ENCODE measurements around the gene PTPRN.

The PTPRN gene

DNA sequence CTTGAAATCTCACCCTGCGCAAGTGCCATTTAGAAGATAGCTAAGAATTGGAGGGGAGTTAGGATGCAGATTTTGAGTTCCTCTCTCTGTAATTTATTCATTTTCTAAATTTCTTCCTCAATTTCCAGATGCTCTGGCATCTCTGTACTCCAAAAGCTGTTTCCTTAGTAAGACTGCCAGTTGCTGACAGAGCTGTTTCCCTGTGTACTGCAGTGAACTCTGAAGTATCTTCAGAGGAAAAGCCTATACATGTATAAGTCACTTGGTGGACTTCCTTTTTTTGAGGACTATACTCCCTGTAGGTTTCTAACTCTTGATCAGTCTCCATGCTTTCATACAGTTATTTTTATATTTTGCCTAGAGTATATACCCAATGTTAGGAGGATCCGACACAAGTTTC lies 24.9 kb upstream of the PTPRN start:
- no peak overlapping the region for H3K4me3 ChIP-seq (ENCODE audit: low read length)
- no peak overlapping the region for H3K4ac ChIP-seq (ENCODE audit: low read depth, low read length)
- no peak overlapping the region for H3K56ac ChIP-seq (ENCODE audit: low read length)
- peaks cover 15% of the 10 kb centered on the region for H3K27me3 ChIP-seq (ENCODE audit: insufficient read depth, low read length, poor library complexity)
- H4K5ac ChIP-seq (ENCODE audit: low read length) = no peak overlapping the region
- no peak overlapping the region for H2BK15ac ChIP-seq (replicated peaks; ENCODE audit: low read depth)
- H3K79me1 ChIP-seq (ENCODE audit: low read length) = no peaks in the 10 kb centered on the region
- H3K4me1 ChIP-seq (ENCODE audit: control insufficient read depth, low read depth, low read length) = no peaks in the 10 kb centered on the region
- H3K36me3 ChIP-seq (ENCODE audit: control insufficient read depth, insufficient read depth, low read length) = no peaks in the 10 kb centered on the region
- no peak for DNase-seq
- no peak overlapping the region for H4K8ac ChIP-seq (ENCODE audit: low read depth, low read length)
- no CpG with 5 or more reads among the region's 2 CpGs for WGBS (ENCODE audit: extremely low coverage, insufficient coverage, low lambda C conversion rate)
- H3K9ac ChIP-seq (ENCODE audit: low read length) = no peak overlapping the region
- no peak overlapping the region for H3K4me2 ChIP-seq (ENCODE audit: low read length)
- no peak overlapping the region for H2BK5ac ChIP-seq (ENCODE audit: low read length)
- no peak overlapping the region for H3K23ac ChIP-seq (ENCODE audit: low read length)
- no peak overlapping the region for H2AK5ac ChIP-seq (ENCODE audit: low read length)
- no peak overlapping the region for H2BK120ac ChIP-seq (ENCODE audit: low read depth, low read length)
- no peak overlapping the region for H3K18ac ChIP-seq (ENCODE audit: low read length)
- no peak overlapping the region for H3K27ac ChIP-seq (ENCODE audit: low read depth, low read length)
- H3K79me2 ChIP-seq (ENCODE audit: control insufficient read depth, insufficient read depth, low read length) = no peaks in the 10 kb centered on the region

DNA sequence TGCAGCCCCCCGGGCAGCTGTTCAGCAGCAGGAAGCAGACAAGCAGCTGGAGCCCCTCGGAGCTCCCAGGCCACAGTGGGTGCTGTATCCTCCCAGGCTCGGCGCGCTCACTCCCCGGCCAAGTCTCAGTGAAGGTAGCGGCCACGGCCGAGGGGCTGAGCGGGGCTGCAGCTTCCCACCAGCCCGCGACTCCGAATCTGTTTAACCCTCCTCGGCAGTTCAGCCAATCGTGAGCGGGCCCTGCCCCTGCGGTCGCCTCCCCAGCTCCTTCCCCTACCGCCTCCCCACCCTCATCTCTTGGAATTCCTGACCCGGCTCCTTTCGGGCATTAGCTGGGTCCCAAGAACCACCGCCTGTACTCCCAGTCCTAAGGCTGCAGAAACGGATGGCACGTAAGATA lies 23.3 kb upstream of the PTPRN start, which contains the start of gene RESP18:
Gene RESP18 (minus strand): TSS at position 203 of the 400 bp plus-strand sequence.
- H3K79me1 ChIP-seq (ENCODE audit: low read length) = no peaks in the 10 kb centered on the region
- no peaks in the 10 kb centered on the region for H3K79me2 ChIP-seq (ENCODE audit: control insufficient read depth, insufficient read depth, low read length)
- no peak within 1 kb of the TSS for H3K4me3 ChIP-seq (ENCODE audit: low read length)
- H3K36me3 ChIP-seq (ENCODE audit: control insufficient read depth, insufficient read depth, low read length) = no peaks in the 10 kb centered on the region
- no peak within 1 kb of the TSS for H3K23ac ChIP-seq (ENCODE audit: low read length)
- H3K18ac ChIP-seq (ENCODE audit: low read length) = no peak within 1 kb of the TSS
- H3K27me3 ChIP-seq (ENCODE audit: insufficient read depth, low read length, poor library complexity) = peaks cover 15% of the 10 kb centered on the region
- no peaks in the 10 kb centered on the region for H3K4me1 ChIP-seq (ENCODE audit: control insufficient read depth, low read depth, low read length)
- no peak within 1 kb of the TSS for H3K4me2 ChIP-seq (ENCODE audit: low read length)
- H2BK120ac ChIP-seq (ENCODE audit: low read depth, low read length) = no peak within 1 kb of the TSS
- H2BK5ac ChIP-seq (ENCODE audit: low read length) = no peak within 1 kb of the TSS
- no peak within 1 kb of the TSS for H2AK5ac ChIP-seq (ENCODE audit: low read length)
- H3K27ac ChIP-seq (ENCODE audit: low read depth, low read length) = no peak within 1 kb of the TSS
- no peak for DNase-seq
- no peak within 1 kb of the TSS for H2BK15ac ChIP-seq (replicated peaks; ENCODE audit: low read depth)
- no CpG with 5 or more reads among the region's 24 CpGs for WGBS (ENCODE audit: extremely low coverage, insufficient coverage, low lambda C conversion rate)
- no peak within 1 kb of the TSS for H4K8ac ChIP-seq (ENCODE audit: low read depth, low read length)
- no peak within 1 kb of the TSS for H3K9ac ChIP-seq (ENCODE audit: low read length)
- H3K4ac ChIP-seq (ENCODE audit: low read depth, low read length) = no peak within 1 kb of the TSS
- no peak within 1 kb of the TSS for H3K56ac ChIP-seq (ENCODE audit: low read length)
- no peak within 1 kb of the TSS for H4K5ac ChIP-seq (ENCODE audit: low read length)

GRCh38 chr2:219331560-219332213 lies 22.5 kb upstream of the PTPRN start:
- no peaks in the 10 kb centered on the region for H3K79me2 ChIP-seq (ENCODE audit: control insufficient read depth, insufficient read depth, low read length)
- DNase-seq = peak; percentile 43
- H3K9ac ChIP-seq (ENCODE audit: low read length) = no peak overlapping the region
- H3K4me1 ChIP-seq (ENCODE audit: control insufficient read depth, low read depth, low read length) = no peaks in the 10 kb centered on the region
- H2BK120ac ChIP-seq (ENCODE audit: low read depth, low read length) = no peak overlapping the region
- no peaks in the 10 kb centered on the region for H3K36me3 ChIP-seq (ENCODE audit: control insufficient read depth, insufficient read depth, low read length)
- no peaks in the 10 kb centered on the region for H3K79me1 ChIP-seq (ENCODE audit: low read length)
- no peak overlapping the region for H2BK15ac ChIP-seq (replicated peaks; ENCODE audit: low read depth)
- no peak overlapping the region for H3K18ac ChIP-seq (ENCODE audit: low read length)
- H3K4me2 ChIP-seq (ENCODE audit: low read length) = no peak overlapping the region
- no peak overlapping the region for H3K27ac ChIP-seq (ENCODE audit: low read depth, low read length)
- WGBS (ENCODE audit: extremely low coverage, insufficient coverage, low lambda C conversion rate) = no CpG with 5 or more reads among the region's 39 CpGs
- no peak overlapping the region for H2BK5ac ChIP-seq (ENCODE audit: low read length)
- H3K27me3 ChIP-seq (ENCODE audit: insufficient read depth, low read length, poor library complexity) = peaks cover 15% of the 10 kb centered on the region
- no peak overlapping the region for H3K4me3 ChIP-seq (ENCODE audit: low read length)
- H4K8ac ChIP-seq (ENCODE audit: low read depth, low read length) = no peak overlapping the region
- no peak overlapping the region for H3K56ac ChIP-seq (ENCODE audit: low read length)
- H3K23ac ChIP-seq (ENCODE audit: low read length) = no peak overlapping the region
- H2AK5ac ChIP-seq (ENCODE audit: low read length) = no peak overlapping the region
- no peak overlapping the region for H3K4ac ChIP-seq (ENCODE audit: low read depth, low read length)
- no peak overlapping the region for H4K5ac ChIP-seq (ENCODE audit: low read length)

DNA sequence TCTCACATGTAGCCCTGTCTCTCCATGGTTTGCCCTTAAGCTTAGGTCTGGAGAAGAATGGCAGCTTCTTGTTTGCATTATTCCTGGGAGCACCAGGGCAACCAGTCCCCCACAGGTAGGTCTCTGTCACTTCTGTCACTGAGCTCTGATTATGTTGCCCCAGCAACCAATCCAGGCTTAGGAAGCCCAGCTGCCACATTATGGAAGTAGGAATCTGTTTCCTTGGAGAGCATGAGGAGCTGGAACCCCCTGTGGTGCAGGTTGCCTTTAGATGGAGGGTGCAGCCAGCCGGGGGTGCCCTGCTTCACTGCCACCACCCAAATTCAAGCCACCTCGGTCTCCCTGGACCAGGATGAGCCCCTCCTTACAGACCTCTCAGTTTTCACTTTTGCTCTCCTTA lies 18.5 kb upstream of the PTPRN start:
- Histone ChIP-seq H3K9ac (ENCODE audit: low read length) (no peak overlapping the region), H2BK5ac (ENCODE audit: low read length) (no peak overlapping the region), H3K23ac (ENCODE audit: low read length) (no peak overlapping the region), H3K4me3 (ENCODE audit: low read length) (no peak overlapping the region), H3K18ac (ENCODE audit: low read length) (no peak overlapping the region), H2BK120ac (ENCODE audit: low read depth, low read length) (no peak overlapping the region), H3K79me1 (ENCODE audit: low read length) (no peaks in the 10 kb centered on the region), H3K36me3 (ENCODE audit: control insufficient read depth, insufficient read depth, low read length) (no peaks in the 10 kb centered on the region), H3K56ac (ENCODE audit: low read length) (no peak overlapping the region), H4K8ac (ENCODE audit: low read depth, low read length) (no peak overlapping the region), H3K79me2 (ENCODE audit: control insufficient read depth, insufficient read depth, low read length) (no peaks in the 10 kb centered on the region), H3K4ac (ENCODE audit: low read depth, low read length) (no peak overlapping the region), H2BK15ac (replicated peaks; ENCODE audit: low read depth) (no peak overlapping the region), H3K27ac (ENCODE audit: low read depth, low read length) (no peak overlapping the region), H3K27me3 (ENCODE audit: insufficient read depth, low read length, poor library complexity) (peaks cover 13% of the 10 kb centered on the region), H3K4me2 (ENCODE audit: low read length) (no peak overlapping the region), H4K5ac (ENCODE audit: low read length) (no peak overlapping the region), H2AK5ac (ENCODE audit: low read length) (no peak overlapping the region), H3K4me1 (ENCODE audit: control insufficient read depth, low read depth, low read length) (no peaks in the 10 kb centered on the region)
- DNase-seq = no peak
- whole genome bisulfite sequencing (ENCODE audit: extremely low coverage, insufficient coverage, low lambda C conversion rate) = no CpG with 5 or more reads among the region's 2 CpGs

GRCh38 chr2:219325657-219326315 lies 16.6 kb upstream of the PTPRN start:
- no peak overlapping the region for H3K9ac ChIP-seq (ENCODE audit: low read length)
- H3K4me1 ChIP-seq (ENCODE audit: control insufficient read depth, low read depth, low read length) = no peaks in the 10 kb centered on the region
- H4K5ac ChIP-seq (ENCODE audit: low read length) = no peak overlapping the region
- H2BK15ac ChIP-seq (replicated peaks; ENCODE audit: low read depth) = no peak overlapping the region
- no peak overlapping the region for H2AK5ac ChIP-seq (ENCODE audit: low read length)
- no peak overlapping the region for H3K56ac ChIP-seq (ENCODE audit: low read length)
- H3K36me3 ChIP-seq (ENCODE audit: control insufficient read depth, insufficient read depth, low read length) = no peaks in the 10 kb centered on the region
- H4K8ac ChIP-seq (ENCODE audit: low read depth, low read length) = no peak overlapping the region
- no peak overlapping the region for H2BK120ac ChIP-seq (ENCODE audit: low read depth, low read length)
- H3K4me3 ChIP-seq (ENCODE audit: low read length) = no peak overlapping the region
- no peak overlapping the region for H3K4ac ChIP-seq (ENCODE audit: low read depth, low read length)
- no peaks in the 10 kb centered on the region for H3K79me1 ChIP-seq (ENCODE audit: low read length)
- H3K79me2 ChIP-seq (ENCODE audit: control insufficient read depth, insufficient read depth, low read length) = no peaks in the 10 kb centered on the region
- no peak overlapping the region for H3K27ac ChIP-seq (ENCODE audit: low read depth, low read length)
- no CpG with 5 or more reads among the region's 9 CpGs for WGBS (ENCODE audit: extremely low coverage, insufficient coverage, low lambda C conversion rate)
- H2BK5ac ChIP-seq (ENCODE audit: low read length) = no peak overlapping the region
- no peak for DNase-seq
- H3K4me2 ChIP-seq (ENCODE audit: low read length) = no peak overlapping the region
- no peak overlapping the region for H3K23ac ChIP-seq (ENCODE audit: low read length)
- no peaks in the 10 kb centered on the region for H3K27me3 ChIP-seq (ENCODE audit: insufficient read depth, low read length, poor library complexity)
- no peak overlapping the region for H3K18ac ChIP-seq (ENCODE audit: low read length)

All from mesendoderm (in vitro differentiated cells).